Measurements from ENCODE around the gene TTF2. TPM values are rescaled to one million over a fixed set of nuclear protein-coding genes. Genes with fewer than 3 reads are reported as not detected.

The TTF2 gene
- total RNA-seq, 1 donor from 2014 or later = 58.4 TPM

DNA sequence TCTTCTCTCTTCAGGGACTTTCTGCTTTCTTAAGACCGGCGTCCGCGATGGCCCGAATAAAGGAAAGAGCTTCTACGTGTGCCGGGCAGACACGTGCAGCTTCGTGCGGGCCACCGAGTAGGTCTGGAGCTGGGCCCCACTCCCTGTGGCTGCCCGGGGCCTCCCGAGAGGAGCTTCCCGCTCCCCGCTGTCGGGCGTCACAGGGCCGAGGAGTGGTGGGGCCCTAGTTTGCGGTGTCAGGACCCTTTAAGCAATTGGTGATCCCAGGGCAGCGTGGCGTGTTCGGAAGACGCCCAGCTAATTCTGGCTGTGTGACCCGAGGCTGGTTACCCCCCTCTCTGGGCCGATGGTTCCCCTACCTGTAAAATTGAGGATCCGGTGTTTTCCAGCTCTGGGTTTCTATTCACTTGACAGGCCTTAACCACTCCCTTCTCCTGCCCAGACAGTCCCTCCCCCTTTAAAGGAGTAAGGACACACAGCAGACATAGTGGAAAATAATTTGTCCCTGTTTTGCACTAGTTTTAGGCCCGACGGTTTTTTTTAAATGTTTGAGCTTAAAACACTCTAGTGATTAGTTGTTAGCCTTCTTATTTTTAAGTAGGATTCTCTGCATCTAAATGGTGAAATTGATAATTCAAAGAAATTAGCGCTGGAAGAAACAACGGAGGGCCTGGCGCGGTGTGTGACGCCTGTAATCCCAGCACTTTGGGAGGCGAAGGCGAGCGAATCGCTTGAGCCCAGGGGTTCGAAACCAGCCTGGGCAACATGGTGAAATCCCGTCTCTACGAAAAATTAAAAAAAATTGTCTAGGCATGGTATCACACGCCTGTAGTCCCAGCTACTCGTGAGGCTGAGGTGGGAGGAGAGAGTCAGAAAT, 553 bp downstream of the TTF2 start:
- Mint-ChIP-seq H3K4me3 (ENCODE audit: low read depth) (no peak overlapping the region), H3K27me3 (no peaks in the 10 kb centered on the region), H3K4me1 (ENCODE audit: low read depth) (peaks cover 19% of the 10 kb centered on the region), H3K27ac (no peak overlapping the region), H3K36me3 (ENCODE audit: insufficient read depth) (peaks cover 9% of the 10 kb centered on the region), H3K9me3 (ENCODE audit: low read depth) (no peaks in the 10 kb centered on the region)
- DNase-seq (ENCODE audit: low spot score, unreplicated experiment) = peak; percentile 21
- TF ChIP-seq CTCF (IDR thresholded peaks at IDR 0.05; ENCODE audit: unreplicated experiment) = no peak

DNA sequence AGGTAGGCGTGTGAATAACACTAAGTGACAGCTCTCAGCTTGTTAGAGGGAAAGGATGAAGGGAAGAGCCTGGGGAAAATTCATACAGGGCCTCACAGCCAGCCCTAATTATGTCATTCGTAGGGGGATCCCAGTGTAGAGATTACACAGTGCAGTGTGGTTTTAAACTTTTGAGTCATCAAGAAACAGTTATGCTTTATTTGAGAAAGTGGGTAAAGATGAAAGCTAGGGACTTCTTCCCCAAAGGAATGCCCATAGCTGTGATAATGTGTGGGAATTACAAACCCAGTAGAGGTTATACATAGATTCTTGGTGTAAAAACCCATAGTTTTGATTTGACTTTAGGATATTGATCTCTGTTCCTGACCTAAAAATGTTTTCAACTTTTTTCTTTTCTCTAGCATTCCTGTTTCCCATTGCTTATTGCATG, 1.9 kb downstream of the TTF2 start:
- Mint-ChIP-seq H3K9me3 (ENCODE audit: low read depth) (no peaks in the 10 kb centered on the region), H3K36me3 (ENCODE audit: insufficient read depth) (peaks cover 11% of the 10 kb centered on the region), H3K27me3 (no peaks in the 10 kb centered on the region), H3K4me3 (ENCODE audit: low read depth) (no peak overlapping the region), H3K27ac (no peak overlapping the region), H3K4me1 (ENCODE audit: low read depth) (peaks cover 19% of the 10 kb centered on the region)
- TF ChIP-seq CTCF (IDR thresholded peaks at IDR 0.05; ENCODE audit: unreplicated experiment) = no peak
- DNase-seq (ENCODE audit: low spot score, unreplicated experiment) = no peak

DNA sequence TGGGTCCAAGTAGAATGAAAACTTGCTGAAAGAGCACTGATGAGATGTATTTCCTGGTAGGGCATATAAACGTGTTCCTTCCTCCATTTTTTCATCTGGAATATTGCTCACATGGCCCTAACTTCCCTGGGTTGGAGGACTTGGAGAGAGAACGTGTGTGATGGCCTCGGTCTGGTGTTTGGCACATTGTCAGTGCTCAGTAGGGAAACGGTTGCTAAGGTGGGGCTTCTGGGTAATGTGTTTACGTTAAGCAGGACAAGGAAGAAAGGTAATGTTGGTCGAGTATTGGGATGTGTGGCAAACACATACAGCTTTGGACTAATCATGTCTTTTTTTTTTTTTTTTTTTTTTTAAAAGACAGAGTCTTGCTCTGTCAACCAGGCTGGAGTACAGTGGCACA, 6.2 kb downstream of the TTF2 start:
- Mint-ChIP-seq H3K27me3 (no peaks in the 10 kb centered on the region), H3K9me3 (ENCODE audit: low read depth) (no peaks in the 10 kb centered on the region), H3K36me3 (ENCODE audit: insufficient read depth) (peaks cover 11% of the 10 kb centered on the region), H3K27ac (no peak overlapping the region), H3K4me1 (ENCODE audit: low read depth) (peaks cover 7% of the 10 kb centered on the region), H3K4me3 (ENCODE audit: low read depth) (no peak overlapping the region)
- no peak for DNase-seq (ENCODE audit: low spot score, unreplicated experiment)
- no peak for TF ChIP-seq CTCF (IDR thresholded peaks at IDR 0.05; ENCODE audit: unreplicated experiment)

- Mint-ChIP-seq H3K27ac (no peak overlapping the region), H3K27me3 (no peaks in the 10 kb centered on the region), H3K4me1 (ENCODE audit: low read depth) (peaks cover 4% of the 10 kb centered on the region), H3K9me3 (ENCODE audit: low read depth) (no peaks in the 10 kb centered on the region), H3K36me3 (ENCODE audit: insufficient read depth) (peaks cover 14% of the 10 kb centered on the region), H3K4me3 (ENCODE audit: low read depth) (no peak overlapping the region)
- peak; percentile 23 for DNase-seq (ENCODE audit: low spot score, unreplicated experiment)
- TF ChIP-seq CTCF (IDR thresholded peaks at IDR 0.05; ENCODE audit: unreplicated experiment) = peak; percentile 89
Measured at GRCh38 chr1:117067533-117068370, 7.6 kb downstream of the TTF2 start.

- H3K4me3 Mint-ChIP-seq (ENCODE audit: low read depth) = no peak overlapping the region
- no peak for DNase-seq (ENCODE audit: low spot score, unreplicated experiment)
- H3K9me3 Mint-ChIP-seq (ENCODE audit: low read depth) = no peaks in the 10 kb centered on the region
- peaks cover 4% of the 10 kb centered on the region for H3K4me1 Mint-ChIP-seq (ENCODE audit: low read depth)
- H3K27ac Mint-ChIP-seq = no peak overlapping the region
- no peak for TF ChIP-seq CTCF (IDR thresholded peaks at IDR 0.05; ENCODE audit: unreplicated experiment)
- H3K36me3 Mint-ChIP-seq (ENCODE audit: insufficient read depth) = peaks cover 14% of the 10 kb centered on the region
- no peaks in the 10 kb centered on the region for H3K27me3 Mint-ChIP-seq
Measured at GRCh38 chr1:117068580-117068979, 8.5 kb downstream of the TTF2 start.
